Nephron (organoid): ENCODE measurements around the gene AURKB.

ENCODE experiments used
- H3K27ac Mint-ChIP-seq, 3 experiments: 2 replicates each; pipeline ENCODE4 v1.8.0; 2020; ENCODE audit warnings: mixed read lengths in 3 of 3, mild to moderate bottlenecking in 2 of 3, moderate library complexity in 1 of 3
- H3K27me3 Mint-ChIP-seq: 2 replicates; pipeline ENCODE4 v1.8.0; 2021; ENCODE audit warnings: low read depth, mild to moderate bottlenecking, moderate library complexity, mixed read lengths
- H3K36me3 Mint-ChIP-seq: 2 replicates; pipeline ENCODE4 v1.8.0; 2020; ENCODE audit warnings: low read depth, mixed read lengths
- H3K4me1 Mint-ChIP-seq: 2 replicates; pipeline ENCODE4 v1.8.0; 2020; ENCODE audit warnings: mixed read lengths
- H3K4me3 Mint-ChIP-seq, 3 experiments: 2 replicates each; pipeline ENCODE4 v1.8.0; 2020; ENCODE audit warnings: mild to moderate bottlenecking in 3 of 3, mixed read lengths in 3 of 3, moderate library complexity in 2 of 3
- H3K9me3 Mint-ChIP-seq: 2 replicates; pipeline ENCODE4 v1.8.0; 2020; ENCODE audit warnings: mixed read lengths
- TF ChIP-seq, protein P1 (sequence below), 3 experiments: fragments of 200-600 bp; sonication (generic); IDR thresholded peaks; one replicate each; pipeline ENCODE4 v1.5.0; 2021; ENCODE audit warnings: antibody characterized with exemption in 3 of 3; ENCODE audit not compliant: unreplicated experiment in 3 of 3

Gene AURKB

DNA sequence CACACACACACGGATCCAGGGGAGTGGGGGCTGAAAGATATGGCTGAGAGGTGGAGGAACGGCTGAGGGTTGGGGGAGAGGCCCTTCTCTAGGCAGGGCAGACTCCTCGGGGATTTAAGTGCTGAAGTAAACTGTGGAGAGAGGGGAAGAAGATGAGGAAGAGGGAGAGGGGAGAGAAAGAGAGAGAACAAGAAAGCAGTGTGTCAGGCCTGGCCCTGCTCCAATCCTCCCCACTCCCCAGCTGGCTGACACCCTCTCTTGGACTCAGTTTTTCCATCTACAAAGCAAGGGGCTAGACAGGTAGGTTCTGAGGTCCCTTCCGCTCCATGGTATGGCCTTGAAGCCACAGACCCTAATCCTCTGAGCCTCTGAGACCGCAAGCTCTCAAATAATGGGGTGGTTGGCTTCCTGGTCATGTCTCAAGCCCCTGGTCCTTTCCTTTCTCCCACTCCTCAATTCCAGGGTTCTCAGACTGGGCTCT, 49.6 kb downstream of the AURKB start:
- Mint-ChIP-seq H3K27ac (peak overlapping the region; percentile 71 to 87 (median 80)), H3K27me3 (no peaks in the 10 kb centered on the region), H3K36me3 (peaks cover 21% of the 10 kb centered on the region), H3K4me3 (peak overlapping the region; percentile 82 to 87 (median 85)), H3K4me1 (peaks cover 47% of the 10 kb centered on the region), H3K9me3 (no peaks in the 10 kb centered on the region)
- TF ChIP-seq, protein P1, sequence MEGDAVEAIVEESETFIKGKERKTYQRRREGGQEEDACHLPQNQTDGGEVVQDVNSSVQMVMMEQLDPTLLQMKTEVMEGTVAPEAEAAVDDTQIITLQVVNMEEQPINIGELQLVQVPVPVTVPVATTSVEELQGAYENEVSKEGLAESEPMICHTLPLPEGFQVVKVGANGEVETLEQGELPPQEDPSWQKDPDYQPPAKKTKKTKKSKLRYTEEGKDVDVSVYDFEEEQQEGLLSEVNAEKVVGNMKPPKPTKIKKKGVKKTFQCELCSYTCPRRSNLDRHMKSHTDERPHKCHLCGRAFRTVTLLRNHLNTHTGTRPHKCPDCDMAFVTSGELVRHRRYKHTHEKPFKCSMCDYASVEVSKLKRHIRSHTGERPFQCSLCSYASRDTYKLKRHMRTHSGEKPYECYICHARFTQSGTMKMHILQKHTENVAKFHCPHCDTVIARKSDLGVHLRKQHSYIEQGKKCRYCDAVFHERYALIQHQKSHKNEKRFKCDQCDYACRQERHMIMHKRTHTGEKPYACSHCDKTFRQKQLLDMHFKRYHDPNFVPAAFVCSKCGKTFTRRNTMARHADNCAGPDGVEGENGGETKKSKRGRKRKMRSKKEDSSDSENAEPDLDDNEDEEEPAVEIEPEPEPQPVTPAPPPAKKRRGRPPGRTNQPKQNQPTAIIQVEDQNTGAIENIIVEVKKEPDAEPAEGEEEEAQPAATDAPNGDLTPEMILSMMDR (IDR thresholded peaks at IDR 0.05; ENCODE audit: unreplicated experiment in 3 of 3), result no peak

DNA sequence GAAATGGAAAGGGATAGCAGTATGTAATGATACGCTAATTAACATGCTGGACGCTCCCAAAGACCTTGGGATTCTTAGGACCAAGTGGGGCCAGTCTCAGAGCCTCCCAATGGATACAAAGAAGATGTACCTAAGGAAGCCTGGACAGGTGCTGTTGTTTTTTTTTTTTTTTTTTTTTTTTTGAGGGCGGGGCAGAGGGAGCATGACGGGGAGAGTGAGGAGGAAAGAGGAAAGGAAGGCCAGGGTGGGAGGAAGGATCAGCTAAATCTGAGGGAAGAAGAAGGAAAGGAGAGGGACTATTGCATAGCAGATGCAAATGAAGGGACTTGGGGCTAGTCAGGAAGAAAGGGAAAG, 50.2 kb downstream of the AURKB start:
- Mint-ChIP-seq H3K36me3 (peaks cover 21% of the 10 kb centered on the region), H3K4me1 (peaks cover 47% of the 10 kb centered on the region), H3K27me3 (no peaks in the 10 kb centered on the region), H3K27ac (peak overlapping the region; percentile 71 to 87 (median 84)), H3K4me3 (peak overlapping the region; percentile 82 to 87 (median 85)), H3K9me3 (no peaks in the 10 kb centered on the region)
- TF ChIP-seq, protein P1 (IDR thresholded peaks at IDR 0.05; ENCODE audit: unreplicated experiment in 3 of 3), result no peak

DNA sequence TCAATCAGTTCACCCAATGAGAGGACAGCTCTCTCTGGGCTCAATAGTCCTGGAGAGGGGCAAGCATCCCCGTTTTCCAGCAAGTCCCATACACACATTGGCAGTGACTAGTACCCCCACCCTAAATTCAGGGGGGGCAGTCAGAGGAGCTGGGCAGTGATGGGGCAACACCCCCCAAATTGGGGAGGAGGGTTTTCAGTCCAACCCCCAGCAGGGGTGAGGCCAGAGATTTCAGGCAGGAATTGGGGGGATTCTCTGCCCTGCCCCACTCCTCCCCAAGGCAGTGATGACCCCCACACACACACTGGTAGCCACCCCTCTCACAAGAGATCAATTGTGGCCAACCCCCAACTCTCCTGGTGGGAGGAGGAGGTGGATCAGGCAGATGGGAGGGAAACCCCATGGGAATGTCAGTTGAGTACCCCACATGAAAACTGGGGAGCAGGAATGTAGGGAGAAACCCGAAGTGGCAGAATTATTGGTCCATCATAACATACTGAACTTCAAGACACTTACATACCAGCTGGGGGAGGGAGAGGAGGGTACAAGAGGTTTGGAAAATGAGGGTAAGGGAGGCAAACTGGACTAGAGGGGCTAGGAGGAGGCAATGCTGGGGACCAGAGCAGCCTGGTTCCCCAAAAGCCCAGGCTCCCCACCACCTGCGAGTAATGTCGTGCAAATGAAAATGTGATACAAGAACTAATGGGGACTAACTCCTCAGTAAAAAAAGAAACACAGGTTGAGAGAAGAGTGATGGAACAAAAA, 50.7 kb downstream of the AURKB start:
- Mint-ChIP-seq H3K27me3 (no peaks in the 10 kb centered on the region), H3K4me3 (peak overlapping the region; percentile 82 to 87 (median 85)), H3K36me3 (peaks cover 21% of the 10 kb centered on the region), H3K27ac (peak overlapping the region; percentile 71 to 87 (median 84)), H3K9me3 (no peaks in the 10 kb centered on the region), H3K4me1 (peaks cover 42% of the 10 kb centered on the region)
- TF ChIP-seq, protein P1 (IDR thresholded peaks at IDR 0.05; ENCODE audit: unreplicated experiment in 3 of 3), result no peak

DNA sequence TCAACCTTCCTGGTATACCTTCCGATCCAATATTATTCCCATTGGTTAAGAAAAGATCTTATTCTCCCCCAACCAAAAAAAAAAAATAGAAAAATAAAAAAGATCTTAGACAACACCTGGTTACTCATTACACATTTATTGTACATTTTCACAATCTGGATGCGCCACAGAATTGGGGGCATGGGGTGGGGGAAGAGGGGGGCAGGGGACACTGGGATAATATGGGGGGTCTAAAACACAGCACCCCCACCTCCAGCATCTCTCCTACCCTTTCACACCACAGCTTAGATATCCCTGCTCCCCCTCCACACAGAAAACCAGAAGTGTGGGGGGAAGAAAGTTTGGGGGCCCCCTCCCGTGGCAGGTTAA, 51.4 kb downstream of the AURKB start:
- H3K4me3 Mint-ChIP-seq, result peak overlapping the region; percentile 67 to 81 (median 80)

DNA sequence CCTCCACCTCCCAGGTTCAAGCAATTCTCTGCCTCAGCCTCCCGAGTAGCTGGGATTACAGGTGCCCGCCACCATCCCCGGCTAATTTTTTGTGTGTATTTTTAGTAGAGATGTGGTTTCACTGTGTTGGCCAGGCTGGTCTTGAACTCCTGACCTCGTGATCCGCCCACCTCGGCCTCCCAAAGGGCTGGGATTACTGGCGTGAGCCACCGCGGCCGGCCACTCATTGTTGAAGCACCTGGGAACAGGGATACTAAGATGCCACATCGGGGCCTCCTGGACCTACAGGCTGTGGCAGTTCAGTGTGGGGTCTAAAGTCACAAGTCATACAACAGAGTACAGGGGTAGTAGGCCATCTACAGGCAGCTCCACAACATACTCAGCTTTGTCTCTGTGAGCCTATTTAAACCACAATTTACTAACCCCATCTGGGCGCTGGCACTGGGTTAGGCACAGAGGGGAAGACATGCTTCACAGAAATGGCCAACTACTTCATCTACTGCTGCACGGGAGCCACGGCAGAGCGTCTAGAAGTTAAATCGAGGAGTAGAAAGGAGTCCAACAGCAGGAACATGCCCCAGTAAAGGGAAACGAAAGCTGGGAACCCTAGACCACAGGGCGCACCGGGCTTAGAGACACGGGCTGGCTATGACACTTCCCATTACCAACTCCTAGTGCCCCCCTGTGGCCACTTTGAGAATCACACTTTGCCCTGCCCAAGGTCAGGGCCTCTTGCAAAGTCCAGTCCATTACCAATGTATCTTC, 51.9 kb downstream of the AURKB start:
- peak overlapping the region; percentile 66 to 87 (median 87) for H3K27ac Mint-ChIP-seq
- no peaks in the 10 kb centered on the region for H3K27me3 Mint-ChIP-seq
- H3K4me1 Mint-ChIP-seq, result peaks cover 31% of the 10 kb centered on the region
- peak overlapping the region; percentile 67 to 81 (median 80) for H3K4me3 Mint-ChIP-seq
- TF ChIP-seq, protein P1 (IDR thresholded peaks at IDR 0.05; ENCODE audit: unreplicated experiment in 3 of 3), result peak; percentile 87 to 93 (median 90)
- H3K36me3 Mint-ChIP-seq, result peaks cover 21% of the 10 kb centered on the region
- H3K9me3 Mint-ChIP-seq, result no peaks in the 10 kb centered on the region

More for the DNA sequence above, 51.4 kb downstream of the AURKB start:
- H3K27me3 Mint-ChIP-seq, result no peaks in the 10 kb centered on the region
- TF ChIP-seq, protein P1 (IDR thresholded peaks at IDR 0.05; ENCODE audit: unreplicated experiment in 3 of 3), result no peak
- H3K4me1 Mint-ChIP-seq, result peaks cover 36% of the 10 kb centered on the region
- H3K27ac Mint-ChIP-seq, result peak overlapping the region; percentile 66 to 87 (median 87)
- peaks cover 21% of the 10 kb centered on the region for H3K36me3 Mint-ChIP-seq
- no peaks in the 10 kb centered on the region for H3K9me3 Mint-ChIP-seq
